ENCODE measurements around the gene CADPS2.

Gene CADPS2

GRCh38 chr7:122901250-122901649 is 15.0 kb upstream of the CADPS2 start:
- no peaks in the 10 kb centered on the region for H3K9me3 ChIP-seq (replicated peaks; ENCODE audit: insufficient read depth, low read length)
- no peak for DNase-seq
- no peak overlapping the region for H2AFZ ChIP-seq (ENCODE audit: low read length)
- no peak overlapping the region for H3K9ac ChIP-seq (ENCODE audit: low read length)
- no peaks in the 10 kb centered on the region for H3K27me3 ChIP-seq (replicated peaks; ENCODE audit: insufficient read depth, low read length)
- H3K79me2 ChIP-seq (ENCODE audit: low read length) = no peaks in the 10 kb centered on the region
- H3K36me3 ChIP-seq (replicated peaks; ENCODE audit: insufficient read depth, low read length) = no peaks in the 10 kb centered on the region
- H3K9me2 ChIP-seq (replicated peaks; ENCODE audit: insufficient read depth, low read length) = no peaks in the 10 kb centered on the region
- H3K4me1 ChIP-seq (ENCODE audit: low read length) = 0 out of 2 replicates have a peak, but pooled peaks cover 5% of the 10 kb centered on the region
- no peak overlapping the region for H3K4me2 ChIP-seq (ENCODE audit: low read depth, low read length)
- H3F3A ChIP-seq (ENCODE audit: insufficient read depth, low read length) = no peaks in the 10 kb centered on the region
- no peak for TF ChIP-seq EZH2 (optimal IDR thresholded peaks at IDR 0.05; ENCODE audit: low read depth, low read length)
- H3K27ac ChIP-seq (ENCODE audit: low read length) = no peak overlapping the region
- no peaks in the 10 kb centered on the region for H4K20me1 ChIP-seq (ENCODE audit: insufficient read depth, low read length)
- H3K4me3 ChIP-seq (ENCODE audit: low read length) = no peak overlapping the region

GRCh38 chr7:122896509-122896908 is 10.2 kb upstream of the CADPS2 start:
- Histone ChIP-seq H3K9me3 (replicated peaks; ENCODE audit: insufficient read depth, low read length) (no peaks in the 10 kb centered on the region), H3K36me3 (replicated peaks; ENCODE audit: insufficient read depth, low read length) (no peaks in the 10 kb centered on the region), H3K79me2 (ENCODE audit: low read length) (no peaks in the 10 kb centered on the region), H3K4me1 (ENCODE audit: low read length) (no peaks in the 10 kb centered on the region), H3K9ac (ENCODE audit: low read length) (no peak overlapping the region), H3K27ac (ENCODE audit: low read length) (no peak overlapping the region), H3K9me2 (replicated peaks; ENCODE audit: insufficient read depth, low read length) (no peaks in the 10 kb centered on the region), H3K4me3 (ENCODE audit: low read length) (no peak overlapping the region), H2AFZ (ENCODE audit: low read length) (no peak overlapping the region), H3K4me2 (ENCODE audit: low read depth, low read length) (no peak overlapping the region), H3F3A (ENCODE audit: insufficient read depth, low read length) (no peaks in the 10 kb centered on the region), H3K27me3 (replicated peaks; ENCODE audit: insufficient read depth, low read length) (no peaks in the 10 kb centered on the region), H4K20me1 (ENCODE audit: insufficient read depth, low read length) (no peaks in the 10 kb centered on the region)
- DNase-seq = no peak
- TF ChIP-seq EZH2 (optimal IDR thresholded peaks at IDR 0.05; ENCODE audit: low read depth, low read length) = no peak
- no peak for TF ChIP-seq EZH2phosphoT487 (IDR thresholded peaks at IDR 0.05; ENCODE audit: low read length)
- no peak for TF ChIP-seq CTCF (IDR thresholded peaks at IDR 0.05; ENCODE audit: low read length)

GRCh38 chr7:122893486-122893885 is 7.2 kb upstream of the CADPS2 start:
- H3K4me3 ChIP-seq (ENCODE audit: low read length) = no peak overlapping the region
- no peaks in the 10 kb centered on the region for H3K27me3 ChIP-seq (replicated peaks; ENCODE audit: insufficient read depth, low read length)
- H3K4me2 ChIP-seq (ENCODE audit: low read depth, low read length) = no peak overlapping the region
- 0 out of 2 replicates have a peak, but pooled peaks cover under 1% of the 10 kb centered on the region for H3K4me1 ChIP-seq (ENCODE audit: low read length)
- H3F3A ChIP-seq (ENCODE audit: insufficient read depth, low read length) = no peaks in the 10 kb centered on the region
- H3K27ac ChIP-seq (ENCODE audit: low read length) = no peak overlapping the region
- TF ChIP-seq EZH2phosphoT487 (IDR thresholded peaks at IDR 0.05; ENCODE audit: low read length) = no peak
- no peak for DNase-seq
- no peaks in the 10 kb centered on the region for H3K9me3 ChIP-seq (replicated peaks; ENCODE audit: insufficient read depth, low read length)
- H3K79me2 ChIP-seq (ENCODE audit: low read length) = no peaks in the 10 kb centered on the region
- no peaks in the 10 kb centered on the region for H3K9me2 ChIP-seq (replicated peaks; ENCODE audit: insufficient read depth, low read length)
- H4K20me1 ChIP-seq (ENCODE audit: insufficient read depth, low read length) = no peaks in the 10 kb centered on the region
- no peaks in the 10 kb centered on the region for H3K36me3 ChIP-seq (replicated peaks; ENCODE audit: insufficient read depth, low read length)
- no peak overlapping the region for H2AFZ ChIP-seq (ENCODE audit: low read length)
- no peak overlapping the region for H3K9ac ChIP-seq (ENCODE audit: low read length)

GRCh38 chr7:122889116-122889515 is 2.9 kb upstream of the CADPS2 start:
- DNase-seq = no peak
- no peak overlapping the region for H3K9ac ChIP-seq (ENCODE audit: low read length)
- no peaks in the 10 kb centered on the region for H3K9me2 ChIP-seq (replicated peaks; ENCODE audit: insufficient read depth, low read length)
- H3K4me3 ChIP-seq (ENCODE audit: low read length) = no peak overlapping the region
- H3K27ac ChIP-seq (ENCODE audit: low read length) = no peak overlapping the region
- peaks cover 19% of the 10 kb centered on the region for H3K79me2 ChIP-seq (ENCODE audit: low read length)
- no peaks in the 10 kb centered on the region for H3K27me3 ChIP-seq (replicated peaks; ENCODE audit: insufficient read depth, low read length)
- H3K9me3 ChIP-seq (replicated peaks; ENCODE audit: insufficient read depth, low read length) = no peaks in the 10 kb centered on the region
- H4K20me1 ChIP-seq (ENCODE audit: insufficient read depth, low read length) = no peaks in the 10 kb centered on the region
- H3K36me3 ChIP-seq (replicated peaks; ENCODE audit: insufficient read depth, low read length) = no peaks in the 10 kb centered on the region
- H3K4me2 ChIP-seq (ENCODE audit: low read depth, low read length) = no peak overlapping the region
- H2AFZ ChIP-seq (ENCODE audit: low read length) = no peak overlapping the region
- TF ChIP-seq EZH2phosphoT487 (IDR thresholded peaks at IDR 0.05; ENCODE audit: low read length) (no peak), CTCF (IDR thresholded peaks at IDR 0.05; ENCODE audit: low read length) (no peak), EZH2 (optimal IDR thresholded peaks at IDR 0.05; ENCODE audit: low read depth, low read length) (no peak)
- peaks cover 17% of the 10 kb centered on the region for H3K4me1 ChIP-seq (ENCODE audit: low read length)
- peaks cover 28% of the 10 kb centered on the region for H3F3A ChIP-seq (ENCODE audit: insufficient read depth, low read length)

Data from MM.1S (cell line).